ENCODE results near the gene ATP6V1B1.

The ATP6V1B1 gene

GRCh38 chr2:70991742-70992141 lies 56.0 kb downstream of the ATP6V1B1 start:
- WGBS = 97% methylated on average over 9 of the region's 9 CpGs
- no peak overlapping the region for H2BK120ac ChIP-seq (ENCODE audit: low read depth, low read length)
- H3K14ac ChIP-seq (ENCODE audit: low read length in 2 of 2) = no peak overlapping the region
- H3K27me3 ChIP-seq (ENCODE audit: control insufficient read depth in 1 of 2, insufficient read depth in 1 of 2, low read length in 2 of 2) = no peaks in the 10 kb centered on the region
- H3K18ac ChIP-seq (ENCODE audit: low read depth in 1 of 2, low read length in 2 of 2) = no peak overlapping the region
- H4K8ac ChIP-seq (ENCODE audit: low read length) = no peak overlapping the region
- no peaks in the 10 kb centered on the region for H3K9me3 ChIP-seq (ENCODE audit: control insufficient read depth, low read length)
- no peak overlapping the region for H3K4ac ChIP-seq (ENCODE audit: low read depth in 1 of 2, low read length in 2 of 2)
- DNase-seq = no peak
- peaks cover 42% of the 10 kb centered on the region for H3K79me1 ChIP-seq (replicated peaks; ENCODE audit: low read length, poor library complexity, severe bottlenecking)
- H3K27ac ChIP-seq (ENCODE audit: low read length, poor library complexity, severe bottlenecking) = no peak overlapping the region
- no peak overlapping the region for H2BK5ac ChIP-seq (ENCODE audit: low read depth, low read length, poor library complexity, severe bottlenecking)
- no peak overlapping the region for H2AK5ac ChIP-seq (ENCODE audit: low read length, severe bottlenecking)
- peaks cover 14% of the 10 kb centered on the region for H3K4me1 ChIP-seq (ENCODE audit: control insufficient read depth, insufficient read depth, low read depth, low read length)
- H2BK12ac ChIP-seq (ENCODE audit: low read length in 2 of 2) = no peak overlapping the region
- H3K4me2 ChIP-seq (ENCODE audit: low read length, poor library complexity, severe bottlenecking) = no peak overlapping the region
- no peak overlapping the region for H2AFZ ChIP-seq (ENCODE audit: low read depth, low read length)
- no peak overlapping the region for H3K4me3 ChIP-seq (ENCODE audit: insufficient read depth in 1 of 2, low read depth in 1 of 2, low read length in 2 of 2)
- H2BK15ac ChIP-seq (ENCODE audit: low read depth, poor library complexity, severe bottlenecking) = no peak overlapping the region
- peaks cover 42 to 52% of the 10 kb centered on the region in 2 experiments for H3K36me3 ChIP-seq (ENCODE audit: control insufficient read depth in 1 of 2, insufficient read depth in 2 of 2, low read depth in 1 of 2, low read length in 2 of 2)
- H4K91ac ChIP-seq (ENCODE audit: low read length) = no peak overlapping the region
- no peak overlapping the region for H3K23ac ChIP-seq (ENCODE audit: low read length in 2 of 2)
- H3K9ac ChIP-seq (ENCODE audit: low read length) = no peak overlapping the region

- H3K18ac ChIP-seq (ENCODE audit: low read depth in 1 of 2, low read length in 2 of 2) = no peak overlapping the region
- H3K4me3 ChIP-seq (ENCODE audit: insufficient read depth in 1 of 2, low read depth in 1 of 2, low read length in 2 of 2) = peak overlapping the region in 1 of 2 experiments; percentile 93
- H4K91ac ChIP-seq (ENCODE audit: low read length) = no peak overlapping the region
- H2AFZ ChIP-seq (ENCODE audit: low read depth, low read length) = no peak overlapping the region
- H2BK12ac ChIP-seq (ENCODE audit: low read length in 2 of 2) = no peak overlapping the region
- H2AK5ac ChIP-seq (ENCODE audit: low read length, severe bottlenecking) = no peak overlapping the region
- H3K9ac ChIP-seq (ENCODE audit: low read length) = peak overlapping the region; percentile 92
- H3K4me2 ChIP-seq (ENCODE audit: low read length, poor library complexity, severe bottlenecking) = peak overlapping the region; percentile 52
- no peak overlapping the region for H3K23ac ChIP-seq (ENCODE audit: low read length in 2 of 2)
- no peak for DNase-seq
- WGBS = 99% methylated on average over 12 of the region's 12 CpGs
- H3K36me3 ChIP-seq (ENCODE audit: control insufficient read depth in 1 of 2, insufficient read depth in 2 of 2, low read depth in 1 of 2, low read length in 2 of 2) = peaks cover 33 to 37% of the 10 kb centered on the region in 2 experiments
- H3K79me1 ChIP-seq (replicated peaks; ENCODE audit: low read length, poor library complexity, severe bottlenecking) = peaks cover 41% of the 10 kb centered on the region
- no peak overlapping the region for H2BK120ac ChIP-seq (ENCODE audit: low read depth, low read length)
- no peak overlapping the region for H2BK5ac ChIP-seq (ENCODE audit: low read depth, low read length, poor library complexity, severe bottlenecking)
- peaks cover 14% of the 10 kb centered on the region for H3K4me1 ChIP-seq (ENCODE audit: control insufficient read depth, insufficient read depth, low read depth, low read length)
- no peak overlapping the region for H3K27ac ChIP-seq (ENCODE audit: low read length, poor library complexity, severe bottlenecking)
- no peak overlapping the region for H3K4ac ChIP-seq (ENCODE audit: low read depth in 1 of 2, low read length in 2 of 2)
- H3K14ac ChIP-seq (ENCODE audit: low read length in 2 of 2) = no peak overlapping the region
- H3K9me3 ChIP-seq (ENCODE audit: control insufficient read depth, low read length) = no peaks in the 10 kb centered on the region
- no peaks in the 10 kb centered on the region for H3K27me3 ChIP-seq (ENCODE audit: control insufficient read depth in 1 of 2, insufficient read depth in 1 of 2, low read length in 2 of 2)
- peak overlapping the region; percentile 7 for H4K8ac ChIP-seq (ENCODE audit: low read length)
- H2BK15ac ChIP-seq (ENCODE audit: low read depth, poor library complexity, severe bottlenecking) = no peak overlapping the region
Observed at GRCh38 chr2:70992945-70993853, 57.5 kb downstream of the ATP6V1B1 start.

GRCh38 chr2:70994009-70994698 lies 58.5 kb downstream of the ATP6V1B1 start:
- Histone ChIP-seq H2AFZ (ENCODE audit: low read depth, low read length) (peak overlapping the region; percentile 55), H3K9ac (ENCODE audit: low read length) (peak overlapping the region; percentile 92), H2BK5ac (ENCODE audit: low read depth, low read length, poor library complexity, severe bottlenecking) (no peak overlapping the region), H2BK15ac (ENCODE audit: low read depth, poor library complexity, severe bottlenecking) (no peak overlapping the region), H3K23ac (ENCODE audit: low read length in 2 of 2) (peak overlapping the region in 1 of 2 experiments; percentile 75), H2AK5ac (ENCODE audit: low read length, severe bottlenecking) (no peak overlapping the region), H3K27me3 (ENCODE audit: control insufficient read depth in 1 of 2, insufficient read depth in 1 of 2, low read length in 2 of 2) (no peaks in the 10 kb centered on the region), H2BK120ac (ENCODE audit: low read depth, low read length) (no peak overlapping the region), H3K4ac (ENCODE audit: low read depth in 1 of 2, low read length in 2 of 2) (peak overlapping the region in 1 of 2 experiments; percentile 59), H3K4me1 (ENCODE audit: control insufficient read depth, insufficient read depth, low read depth, low read length) (peaks cover 14% of the 10 kb centered on the region), H4K91ac (ENCODE audit: low read length) (no peak overlapping the region), H3K4me2 (ENCODE audit: low read length, poor library complexity, severe bottlenecking) (peak overlapping the region; percentile 90), H3K36me3 (ENCODE audit: control insufficient read depth in 1 of 2, insufficient read depth in 2 of 2, low read depth in 1 of 2, low read length in 2 of 2) (peaks cover 23 to 27% of the 10 kb centered on the region in 2 experiments), H2BK12ac (ENCODE audit: low read length in 2 of 2) (no peak overlapping the region), H3K18ac (ENCODE audit: low read depth in 1 of 2, low read length in 2 of 2) (peak overlapping the region; percentile 86 to 92), H3K9me3 (ENCODE audit: control insufficient read depth, low read length) (no peaks in the 10 kb centered on the region), H3K14ac (ENCODE audit: low read length in 2 of 2) (peak overlapping the region in 1 of 2 experiments; percentile 78), H3K4me3 (ENCODE audit: insufficient read depth in 1 of 2, low read depth in 1 of 2, low read length in 2 of 2) (peak overlapping the region; percentile 93 to 94), H3K79me1 (replicated peaks; ENCODE audit: low read length, poor library complexity, severe bottlenecking) (peaks cover 32% of the 10 kb centered on the region), H3K27ac (ENCODE audit: low read length, poor library complexity, severe bottlenecking) (no peak overlapping the region), H4K8ac (ENCODE audit: low read length) (peak overlapping the region; percentile 75)
- WGBS = 2% methylated on average over 32 of the region's 49 CpGs
- DNase-seq = peak; percentile 41
